ENCODE results near the gene USP1.

Gene USP1

GRCh38 chr1:62426794-62427193, 10.1 kb upstream of the USP1 start:
- no peak for DNase-seq (ENCODE audit: low read depth in 3 of 3, low spot score in 1 of 3)

GRCh38 chr1:62428351-62428750, 8.5 kb upstream of the USP1 start:
- no peak for DNase-seq (ENCODE audit: low read depth in 3 of 3, low spot score in 1 of 3)

GRCh38 chr1:62429581-62429980, 7.3 kb upstream of the USP1 start:
- DNase-seq (ENCODE audit: low read depth in 3 of 3, low spot score in 1 of 3), result no peak

GRCh38 chr1:62433861-62434617, 2.8 kb upstream of the USP1 start:
- no peak for DNase-seq (ENCODE audit: low read depth in 3 of 3, low spot score in 1 of 3)

- no peak for DNase-seq (ENCODE audit: low read depth in 3 of 3, low spot score in 1 of 3)
These were observed 2.2 kb upstream of the USP1 start for GRCh38 chr1:62434618-62435001.

- no peak for DNase-seq (ENCODE audit: low read depth in 3 of 3, low spot score in 1 of 3)
These were observed 1.4 kb upstream of the USP1 start for GRCh38 chr1:62435231-62436038.

GRCh38 chr1:62436039-62436465, 797 bp upstream of the USP1 start:
- DNase-seq (ENCODE audit: low read depth in 3 of 3, low spot score in 1 of 3), result peak in 2 of 3 donors; percentile 88 to 95

- peak; percentile 0 to 24 (median 10) for DNase-seq (ENCODE audit: low read depth in 3 of 3, low spot score in 1 of 3)
These were observed 558 bp downstream of the USP1 start for GRCh38 chr1:62437273-62437940.

GRCh38 chr1:62438163-62438562, 1.3 kb downstream of the USP1 start:
- no peak for DNase-seq (ENCODE audit: low read depth in 3 of 3, low spot score in 1 of 3)

- DNase-seq (ENCODE audit: low read depth in 3 of 3, low spot score in 1 of 3), result no peak
These were observed 3.0 kb downstream of the USP1 start for GRCh38 chr1:62439652-62440371.

- DNase-seq (ENCODE audit: low read depth in 3 of 3, low spot score in 1 of 3), result no peak
These were observed 7.9 kb downstream of the USP1 start for GRCh38 chr1:62444701-62445100.

- DNase-seq (ENCODE audit: low read depth in 3 of 3, low spot score in 1 of 3), result no peak
These were observed 11.5 kb downstream of the USP1 start for GRCh38 chr1:62448221-62448933.

GRCh38 chr1:62450301-62450700, 13.5 kb downstream of the USP1 start:
- DNase-seq (ENCODE audit: low read depth in 3 of 3, low spot score in 1 of 3), result no peak

GRCh38 chr1:62452951-62453350, 16.1 kb downstream of the USP1 start:
- no peak for DNase-seq (ENCODE audit: low read depth in 3 of 3, low spot score in 1 of 3)

- DNase-seq (ENCODE audit: low read depth in 3 of 3, low spot score in 1 of 3), result no peak
These were observed 21.1 kb downstream of the USP1 start for GRCh38 chr1:62457955-62458354.

GRCh38 chr1:62462370-62462769, 25.5 kb downstream of the USP1 start:
- no peak for DNase-seq (ENCODE audit: low read depth in 3 of 3, low spot score in 1 of 3)

GRCh38 chr1:62467092-62467491, 30.2 kb downstream of the USP1 start:
- DNase-seq (ENCODE audit: low read depth in 3 of 3, low spot score in 1 of 3), result no peak

- DNase-seq (ENCODE audit: low read depth in 3 of 3, low spot score in 1 of 3), result no peak
These were observed 39.8 kb downstream of the USP1 start for GRCh38 chr1:62476525-62477219.

- no peak for DNase-seq (ENCODE audit: low read depth in 3 of 3, low spot score in 1 of 3)
These were observed 44.8 kb downstream of the USP1 start for GRCh38 chr1:62481681-62482080.

Data from stimulated activated CD4-positive, alpha-beta T cell treated with anti-CD3 and anti-CD28 coated beads, TNF-alpha, amount 100 ng/mL, for 1 hour (primary cell).